ENCODE data around the gene SOCS6.
"Not testable (repeated sequence)": the region's sequence is repeated elsewhere in the genome, so short reads cannot be mapped to it uniquely, and the experiment has no call there.

DNA sequence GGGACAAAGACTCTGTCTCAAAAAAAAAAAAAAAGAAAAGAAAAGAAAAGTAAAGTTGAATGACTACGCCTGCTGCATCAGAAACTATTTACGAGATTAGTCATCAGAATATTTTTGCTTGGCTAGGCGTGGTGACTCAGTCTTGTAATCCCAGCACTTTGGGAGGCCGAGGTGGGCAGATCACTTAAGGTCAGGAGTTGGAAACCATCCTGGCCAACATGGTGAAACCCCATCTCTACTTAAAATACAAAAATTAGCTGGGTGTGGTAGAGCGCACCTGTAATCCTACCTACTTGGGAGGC is 69.2 kb downstream of the SOCS6 start:
- TF ChIP-seq, protein P1, sequence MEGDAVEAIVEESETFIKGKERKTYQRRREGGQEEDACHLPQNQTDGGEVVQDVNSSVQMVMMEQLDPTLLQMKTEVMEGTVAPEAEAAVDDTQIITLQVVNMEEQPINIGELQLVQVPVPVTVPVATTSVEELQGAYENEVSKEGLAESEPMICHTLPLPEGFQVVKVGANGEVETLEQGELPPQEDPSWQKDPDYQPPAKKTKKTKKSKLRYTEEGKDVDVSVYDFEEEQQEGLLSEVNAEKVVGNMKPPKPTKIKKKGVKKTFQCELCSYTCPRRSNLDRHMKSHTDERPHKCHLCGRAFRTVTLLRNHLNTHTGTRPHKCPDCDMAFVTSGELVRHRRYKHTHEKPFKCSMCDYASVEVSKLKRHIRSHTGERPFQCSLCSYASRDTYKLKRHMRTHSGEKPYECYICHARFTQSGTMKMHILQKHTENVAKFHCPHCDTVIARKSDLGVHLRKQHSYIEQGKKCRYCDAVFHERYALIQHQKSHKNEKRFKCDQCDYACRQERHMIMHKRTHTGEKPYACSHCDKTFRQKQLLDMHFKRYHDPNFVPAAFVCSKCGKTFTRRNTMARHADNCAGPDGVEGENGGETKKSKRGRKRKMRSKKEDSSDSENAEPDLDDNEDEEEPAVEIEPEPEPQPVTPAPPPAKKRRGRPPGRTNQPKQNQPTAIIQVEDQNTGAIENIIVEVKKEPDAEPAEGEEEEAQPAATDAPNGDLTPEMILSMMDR (IDR thresholded peaks at IDR 0.05) = not testable (repeated sequence)
- not testable (repeated sequence) for TF ChIP-seq POLR2AphosphoS5, POLR2A (IDR thresholded peaks at IDR 0.05)
